ENCODE measurements around the gene PKN2.

PKN2 gene

GRCh38 chr1:88683541-88684481, at the start of gene PKN2:
PKN2 (plus strand) TSS chr1:88684273; CDS start chr1:88684581, 308 bp downstream.
- DNase-seq: peak; percentile 97

GRCh38 chr1:88634538-88634937, 49.5 kb upstream of the PKN2 start:
- DNase-seq: no peak

GRCh38 chr1:88640060-88640459, 44.0 kb upstream of the PKN2 start:
- DNase-seq: no peak

GRCh38 chr1:88645886-88646285, 38.2 kb upstream of the PKN2 start:
- no peak for DNase-seq

- no peak for DNase-seq
Observed at GRCh38 chr1:88646476-88647248, 37.4 kb upstream of the PKN2 start.

GRCh38 chr1:88647249-88647645, 36.8 kb upstream of the PKN2 start:
- no peak for DNase-seq

- no peak for DNase-seq
Observed at GRCh38 chr1:88647749-88648415, 36.2 kb upstream of the PKN2 start.

GRCh38 chr1:88648706-88649105, 35.4 kb upstream of the PKN2 start:
- DNase-seq: no peak

GRCh38 chr1:88649932-88650331, 34.1 kb upstream of the PKN2 start:
- no peak for DNase-seq

GRCh38 chr1:88650676-88651418, 33.2 kb upstream of the PKN2 start:
- no peak for DNase-seq

GRCh38 chr1:88655140-88655539, 28.9 kb upstream of the PKN2 start:
- DNase-seq: no peak

GRCh38 chr1:88655685-88656299, 28.3 kb upstream of the PKN2 start:
- DNase-seq: no peak

- DNase-seq: no peak
Observed at GRCh38 chr1:88658419-88658818, 25.7 kb upstream of the PKN2 start.

- DNase-seq: no peak
Observed at GRCh38 chr1:88659552-88659951, 24.5 kb upstream of the PKN2 start.

GRCh38 chr1:88661188-88661587, 22.9 kb upstream of the PKN2 start:
- DNase-seq: no peak

GRCh38 chr1:88661951-88662699, 21.9 kb upstream of the PKN2 start:
- no peak for DNase-seq

- no peak for DNase-seq
Observed at GRCh38 chr1:88662723-88663122, 21.4 kb upstream of the PKN2 start.

GRCh38 chr1:88668405-88668804, 15.7 kb upstream of the PKN2 start:
- DNase-seq: no peak

GRCh38 chr1:88670462-88670861, 13.6 kb upstream of the PKN2 start:
- no peak for DNase-seq

GRCh38 chr1:88673446-88673845, 10.6 kb upstream of the PKN2 start:
- no peak for DNase-seq

GRCh38 chr1:88678405-88678804, 5.7 kb upstream of the PKN2 start:
- DNase-seq: no peak

Data from stimulated activated CD4-positive, alpha-beta T cell treated with anti-CD3 and anti-CD28 coated beads, Interleukin-4, amount 100 ng/mL, for 24 hours (primary cell).